Esophagus squamous epithelium (tissue), 5 donors: ENCODE results near the gene SALL4. TPM values are rescaled to one million over a fixed set of nuclear protein-coding genes. Genes with fewer than 3 reads are reported as not detected.
"Not testable (repeated sequence)": the region's sequence is repeated elsewhere in the genome, so short reads cannot be mapped to it uniquely, and the experiment has no call there.

Experiments
- DNase-seq: peaks from one replicate; lab custom pipeline; 2025; lab: John Stamatoyannopoulos, UW
- H3K27ac ChIP-seq, 4 donors: fragments of 200-600 bp; sonication (generic); one replicate each; pipeline ENCODE4 v1.5.1; 2016 to 2019; ENCODE audit warnings: mild to moderate bottlenecking in 1 of 4
- H3K27me3 ChIP-seq, 4 donors: fragments of 200-600 bp; sonication (generic); 1 replicate in 3 of 4; 2 replicates in 1 of 4; pipeline versions ENCODE4 v1.5.1 to v1.6.0; 2017 to 2021; ENCODE audit warnings: antibody characterized with exemption in 1 of 4
- H3K36me3 ChIP-seq, 3 donors: fragments of 200-600 bp; sonication (generic); one replicate each; pipeline ENCODE4 v1.5.1; 2016 to 2019
- H3K4me1 ChIP-seq, 3 donors: fragments of 200-600 bp; sonication (generic); one replicate each; pipeline ENCODE4 v1.5.1; 2017 to 2019
- H3K4me3 ChIP-seq, 4 donors: fragments of 200-600 bp; sonication (generic); 1 replicate in 3 of 4; 2 replicates in 1 of 4; pipeline ENCODE4 v1.5.1; 2016 to 2019; ENCODE audit warnings: mild to moderate bottlenecking in 2 of 4, moderate library complexity in 1 of 4
- H3K9me3 ChIP-seq, 3 donors: fragments of 200-600 bp; sonication (generic); one replicate each; pipeline ENCODE4 v1.5.1; 2016 to 2019
- POLR2A ChIP-seq, 4 donors: fragments of 450-650 bp; IDR thresholded peaks; one replicate each; pipeline ENCODE4 v1.6.1; 2017; ENCODE audit warnings: antibody characterized with exemption in 4 of 4, mild to moderate bottlenecking in 4 of 4, moderate library complexity in 3 of 4
- WGBS, 2 donors: methylation state at CpG; one replicate each; pipeline ENCODE4 v1.1.5; 2018; 5-methylcytosine and 5-hydroxymethylcytosine counted together
- intact Hi-C: fragments of 100-400 bp; cut with DNase I; formaldehyde crosslinking; loops from one replicate; pipeline ENCODE4 v1.15.0; 2022
- total RNA-seq, 4 donors: library from RNA; depleted of rRNA; stranded (reverse); fragments of >200 nt; gene quantifications; one replicate each; pipeline ENCODE4 v1.1.0, GENCODE V29; 2016
- TF ChIP-seq, protein P1 (sequence below), 6 experiments: fragments of 450-650 bp in 4 of 6; fragments of 200-600 bp in 2 of 6; sonication (generic) in 2 of 6; IDR thresholded peaks; one replicate each; pipeline ENCODE4 v1.5.1; 2016 to 2019; ENCODE audit warnings: antibody characterized with exemption in 6 of 6, mild to moderate bottlenecking in 4 of 6, moderate library complexity in 4 of 6
- donor health status: DM: yes; HTN: yes; CAD: no.

The SALL4 gene
- total RNA-seq, 4 donors from 2014 or later = 0.04 to 0.76 (median 0.26) TPM; not detected in 1

DNA sequence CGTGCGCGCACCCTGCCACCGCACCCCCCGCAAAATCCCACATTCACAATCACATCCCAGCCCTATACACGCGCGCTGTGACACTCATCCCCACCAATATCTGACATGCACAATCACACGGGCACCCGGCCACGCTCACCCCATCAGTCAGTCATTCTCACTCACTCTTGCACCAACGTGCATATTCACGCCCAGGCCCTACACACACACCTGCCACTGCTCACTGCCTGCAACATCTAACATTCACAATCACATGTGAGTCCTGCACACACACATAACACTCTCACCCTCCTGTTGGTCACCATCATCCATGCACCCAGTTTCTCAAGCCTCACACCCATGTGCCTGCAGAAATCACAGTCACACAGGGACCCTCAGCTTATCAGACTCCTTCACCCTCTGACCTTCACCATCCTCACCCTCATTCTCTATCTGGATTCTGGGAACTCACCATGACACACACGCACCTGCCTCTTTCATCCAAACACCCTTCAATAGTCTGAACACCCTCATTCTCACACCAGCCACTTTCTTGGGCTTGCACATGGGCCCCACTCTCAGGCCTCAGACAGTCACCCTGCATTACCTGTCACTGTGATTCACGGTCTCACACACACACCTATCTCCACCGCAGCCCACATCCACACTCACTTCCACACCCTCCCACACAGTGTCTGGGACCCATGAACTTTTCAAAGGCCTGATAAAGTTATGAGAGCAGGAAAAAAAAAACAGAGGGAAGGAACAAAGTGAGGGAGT is 33.4 kb downstream of the SALL4 start:
- Histone ChIP-seq H3K27ac (no peak overlapping the region), H3K9me3 (no peaks in the 10 kb centered on the region), H3K4me1 (peaks cover 3 to 30% (median 11%) of the 10 kb centered on the region in 3 donors), H3K36me3 (no peaks in the 10 kb centered on the region), H3K4me3 (peak overlapping the region in 2 of 4 donors; percentile 47 to 88), H3K27me3 (peaks cover 0 to 3% (median 0%) of the 10 kb centered on the region in 4 donors)
- no peak for DNase-seq
- intact Hi-C loops = no loop called here
- TF ChIP-seq, protein P1, sequence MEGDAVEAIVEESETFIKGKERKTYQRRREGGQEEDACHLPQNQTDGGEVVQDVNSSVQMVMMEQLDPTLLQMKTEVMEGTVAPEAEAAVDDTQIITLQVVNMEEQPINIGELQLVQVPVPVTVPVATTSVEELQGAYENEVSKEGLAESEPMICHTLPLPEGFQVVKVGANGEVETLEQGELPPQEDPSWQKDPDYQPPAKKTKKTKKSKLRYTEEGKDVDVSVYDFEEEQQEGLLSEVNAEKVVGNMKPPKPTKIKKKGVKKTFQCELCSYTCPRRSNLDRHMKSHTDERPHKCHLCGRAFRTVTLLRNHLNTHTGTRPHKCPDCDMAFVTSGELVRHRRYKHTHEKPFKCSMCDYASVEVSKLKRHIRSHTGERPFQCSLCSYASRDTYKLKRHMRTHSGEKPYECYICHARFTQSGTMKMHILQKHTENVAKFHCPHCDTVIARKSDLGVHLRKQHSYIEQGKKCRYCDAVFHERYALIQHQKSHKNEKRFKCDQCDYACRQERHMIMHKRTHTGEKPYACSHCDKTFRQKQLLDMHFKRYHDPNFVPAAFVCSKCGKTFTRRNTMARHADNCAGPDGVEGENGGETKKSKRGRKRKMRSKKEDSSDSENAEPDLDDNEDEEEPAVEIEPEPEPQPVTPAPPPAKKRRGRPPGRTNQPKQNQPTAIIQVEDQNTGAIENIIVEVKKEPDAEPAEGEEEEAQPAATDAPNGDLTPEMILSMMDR (IDR thresholded peaks at IDR 0.05) = no peak
- TF ChIP-seq POLR2A (IDR thresholded peaks at IDR 0.05) = no peak
- WGBS, 2 donors = 27 to 41% methylated on average over 11 of the region's 16 CpGs

DNA sequence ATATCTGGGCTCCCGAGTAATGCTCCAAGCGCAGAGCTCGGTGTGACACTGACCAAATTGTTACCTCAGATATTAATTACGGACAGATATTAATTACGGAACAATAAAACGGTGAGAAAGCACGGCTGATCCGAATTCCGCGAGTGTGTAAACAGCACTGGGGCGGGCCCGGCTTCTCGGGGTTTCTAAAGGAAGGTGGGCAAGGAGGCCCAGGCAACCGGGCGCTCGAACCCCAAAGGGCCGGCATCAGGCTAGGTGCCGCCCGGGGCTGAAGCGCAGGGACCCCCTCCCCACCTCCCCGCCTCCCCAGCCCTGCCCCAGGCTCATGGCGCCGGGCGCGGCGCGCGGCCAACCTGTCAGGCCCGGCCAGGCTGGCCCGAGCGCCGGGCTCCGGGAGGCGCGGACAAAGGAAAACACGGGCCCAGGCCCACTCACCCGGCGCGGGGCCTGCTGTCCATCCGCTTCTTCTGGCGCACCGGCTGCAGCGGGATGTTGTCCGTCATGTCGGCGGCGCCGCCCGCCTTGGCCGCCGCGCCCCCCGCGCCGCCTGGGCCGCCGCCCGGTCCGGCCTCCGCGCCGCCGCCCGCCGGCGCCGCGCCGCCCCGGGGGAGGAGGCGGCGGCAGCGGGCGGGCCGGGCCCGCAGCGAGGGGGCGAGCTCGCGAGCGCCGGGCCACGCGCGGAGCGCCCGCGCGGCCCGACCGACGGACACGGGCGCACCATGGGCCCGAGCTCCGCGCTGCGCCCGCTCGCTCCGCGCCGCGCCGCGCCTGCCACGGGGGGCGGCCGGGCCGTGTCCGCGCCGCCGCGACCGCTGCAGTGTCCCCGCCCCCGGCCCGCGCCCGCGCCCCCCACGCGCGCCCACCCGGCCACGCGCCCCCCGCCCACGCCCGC is 34.2 kb downstream of the SALL4 start, which contains the start of gene ATP9A:
Gene ATP9A, minus strand, starts transcription at position 524 of the 892 bp plus-strand sequence. Its CDS starts 21 bp downstream, at position 503.
- H3K9me3 ChIP-seq = no peaks in the 10 kb centered on the region
- peaks cover 0 to 3% (median 0%) of the 10 kb centered on the region in 4 donors for H3K27me3 ChIP-seq
- H3K4me1 ChIP-seq = peaks cover 3 to 30% (median 11%) of the 10 kb centered on the region in 3 donors
- 3% methylated on average over 13 of the region's 131 CpGs; no CpG with 5 or more reads in 1 of the 2 donors for WGBS, 2 donors
- intact Hi-C loops = no loop called here
- peak within 1 kb of the TSS; percentile 77 to 89 (median 87) for H3K27ac ChIP-seq
- DNase-seq = no peak
- H3K36me3 ChIP-seq = no peaks in the 10 kb centered on the region
- TF ChIP-seq, protein P1 (IDR thresholded peaks at IDR 0.05) = no peak
- TF ChIP-seq POLR2A (IDR thresholded peaks at IDR 0.05) = no peak
- H3K4me3 ChIP-seq = peak within 1 kb of the TSS; percentile 68 to 90 (median 82)

DNA sequence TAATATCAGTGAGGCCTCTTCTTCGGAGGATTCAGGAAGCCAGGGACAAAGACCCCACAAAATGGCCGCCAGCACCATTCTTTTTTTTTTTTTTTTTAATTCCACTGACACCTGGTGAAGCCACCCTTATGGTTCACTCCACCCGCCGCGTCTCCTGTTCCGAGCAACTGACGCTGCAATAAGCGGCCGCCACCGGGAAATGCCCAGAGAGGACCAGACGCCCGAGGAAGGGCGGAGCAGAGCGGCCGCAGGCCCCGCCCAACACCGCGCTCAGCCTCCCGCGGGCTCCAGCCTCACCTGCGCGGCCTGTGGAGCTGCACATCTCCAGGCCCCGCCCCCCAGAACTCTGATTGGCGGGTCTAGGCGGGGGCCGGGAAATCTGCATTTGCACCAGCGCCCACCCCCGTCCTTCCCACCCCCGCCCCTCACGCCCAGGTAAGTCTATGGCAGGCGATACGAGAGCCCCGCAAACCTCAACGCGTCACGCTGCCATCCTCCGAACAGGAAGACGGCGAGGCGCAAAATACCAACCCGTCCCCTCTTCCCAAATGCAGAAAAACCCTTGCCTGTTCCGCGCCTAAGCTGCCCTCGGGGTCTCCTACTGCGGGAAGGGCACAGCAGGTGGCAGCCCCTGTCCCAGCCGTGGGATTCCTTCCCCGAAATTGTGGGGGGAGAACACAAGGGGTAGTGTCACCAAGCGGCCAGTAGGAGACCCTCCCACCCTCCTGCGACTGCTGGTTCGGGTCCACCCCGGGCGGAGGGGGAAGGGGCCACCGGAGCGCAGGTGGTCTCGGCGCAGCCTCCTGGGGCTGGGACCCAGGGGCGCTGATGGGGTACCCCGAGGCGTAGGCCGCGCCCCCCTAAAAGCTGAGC is 35.1 kb downstream of the SALL4 start:
- DNase-seq = no peak
- peaks cover 0 to 3% (median 0%) of the 10 kb centered on the region in 4 donors for H3K27me3 ChIP-seq
- intact Hi-C loops = no loop called here
- peak in 1 of 4 donors; percentile 42 for TF ChIP-seq POLR2A (IDR thresholded peaks at IDR 0.05)
- TF ChIP-seq, protein P1 (IDR thresholded peaks at IDR 0.05) = peak in 4 of 6 experiments; percentile 13 to 35 (median 28)
- H3K4me1 ChIP-seq = peaks cover 3 to 30% (median 11%) of the 10 kb centered on the region in 3 donors
- WGBS, 2 donors = 1 to 10% methylated on average over 2 to 10 of the region's 61 CpGs
- peak overlapping the region; percentile 68 to 90 (median 82) for H3K4me3 ChIP-seq
- H3K27ac ChIP-seq = peak overlapping the region; percentile 77 to 89 (median 87)
- no peaks in the 10 kb centered on the region for H3K36me3 ChIP-seq
- H3K9me3 ChIP-seq = no peaks in the 10 kb centered on the region

DNA sequence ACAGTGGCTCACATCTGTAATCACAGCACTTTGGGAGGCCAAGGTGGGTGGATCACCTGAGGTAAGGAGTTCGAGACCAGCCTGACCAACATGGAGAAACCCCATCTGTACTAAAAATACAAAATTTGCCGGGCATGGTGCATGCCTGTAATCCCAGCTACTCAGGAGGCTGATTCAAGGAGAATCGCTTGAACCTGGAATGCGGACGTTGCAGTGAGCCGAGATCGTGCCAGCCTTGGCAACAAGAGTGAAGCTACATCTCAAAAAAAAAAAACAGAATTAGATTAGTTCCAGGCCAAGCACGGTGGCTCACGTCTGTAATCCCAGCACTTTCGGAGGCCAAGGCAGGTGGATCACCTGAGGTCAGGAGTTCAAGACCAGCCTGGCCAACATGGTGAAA is 36.9 kb downstream of the SALL4 start:
- DNase-seq, intact Hi-C loops, H3K27me3 ChIP-seq, H3K36me3 ChIP-seq, H3K4me3 ChIP-seq, H3K9me3 ChIP-seq: not testable (repeated sequence)
- Histone ChIP-seq H3K27ac (peak overlapping the region in 3 of 4 donors; percentile 86 to 89 (median 88)), H3K4me1 (peaks cover 11 to 43% (median 11%) of the 10 kb centered on the region in 3 donors)
- 41 to 70% methylated on average over 4 to 10 of the region's 10 CpGs for WGBS, 2 donors
